Subcutaneous abdominal adipose tissue (tissue), 5 donors: Measurements from ENCODE around the gene PLEKHO2.

Experiments used
- H3K27ac ChIP-seq: one replicate; pipeline ENCODE4 v1.7.0; 2013; ENCODE audit warnings: low read depth, mild to moderate bottlenecking, inconsistent platforms, low read length, moderate library complexity
- H3K27me3 ChIP-seq, 5 donors: one replicate each; pipeline ENCODE4 v1.7.0; 2013; ENCODE audit warnings: low read length in 5 of 5, inconsistent platforms in 1 of 5; ENCODE audit not compliant: control insufficient read depth in 5 of 5, insufficient read depth in 4 of 5
- H3K36me3 ChIP-seq, 5 donors: one replicate each; pipeline ENCODE4 v1.7.0; 2013; ENCODE audit warnings: low read length in 5 of 5; ENCODE audit not compliant: control insufficient read depth in 5 of 5, insufficient read depth in 5 of 5
- H3K4me1 ChIP-seq, 5 donors: one replicate each; pipeline ENCODE4 v1.7.0; 2013; ENCODE audit warnings: low read length in 5 of 5, mild to moderate bottlenecking in 3 of 5, moderate library complexity in 1 of 5; ENCODE audit not compliant: control insufficient read depth in 5 of 5, insufficient read depth in 5 of 5
- H3K4me3 ChIP-seq, 5 donors: one replicate each; pipeline ENCODE4 v1.7.0; 2013; ENCODE audit warnings: low read length in 5 of 5, low read depth in 1 of 5
- H3K9ac ChIP-seq, 5 donors: one replicate each; pipeline ENCODE4 v1.7.0; 2013; ENCODE audit warnings: low read length in 5 of 5, mild to moderate bottlenecking in 4 of 5, moderate library complexity in 3 of 5
- H3K9me3 ChIP-seq, 5 donors: one replicate each; pipeline ENCODE4 v1.7.0; 2013; ENCODE audit warnings: low read length in 5 of 5; ENCODE audit not compliant: control insufficient read depth in 5 of 5
- donor health status: healthy.
- donor health status: healthy.
- donor health status: healthy.
- donor health status: healthy.
- donor health status: healthy.

The PLEKHO2 gene

DNA sequence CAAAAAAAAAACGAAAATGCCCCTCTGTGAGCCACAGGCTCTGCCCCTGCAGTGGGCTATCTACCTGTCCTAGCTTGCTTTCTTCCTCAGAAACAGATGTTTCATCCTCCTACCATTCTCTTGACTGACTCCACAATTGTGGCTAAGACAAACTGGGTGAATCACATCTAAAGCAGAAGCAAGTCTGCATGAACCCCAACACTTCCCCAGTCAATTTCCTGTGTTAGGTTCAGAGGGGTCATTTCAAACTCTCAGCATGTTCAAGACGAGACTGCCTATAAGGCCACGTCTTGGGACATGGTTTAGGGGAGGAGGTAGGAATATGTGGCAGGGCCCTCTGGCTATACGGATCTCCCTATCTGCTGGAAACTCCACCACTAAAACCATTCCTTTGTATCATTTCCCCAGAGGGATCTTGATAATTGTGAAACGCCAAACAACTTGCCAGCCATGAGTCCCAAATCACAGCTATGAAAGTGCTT, 41.4 kb downstream of the PLEKHO2 start:
- no peaks in the 10 kb centered on the region for H3K27me3 ChIP-seq
- H3K9ac ChIP-seq = peak overlapping the region; percentile 49 to 85 (median 77)
- H3K27ac ChIP-seq = peak overlapping the region; percentile 98
- H3K36me3 ChIP-seq = no peaks in the 10 kb centered on the region
- peaks cover 15 to 49% (median 40%) of the 10 kb centered on the region in 5 donors for H3K4me1 ChIP-seq
- H3K9me3 ChIP-seq = no peaks in the 10 kb centered on the region
- H3K4me3 ChIP-seq = peak overlapping the region in 1 of 5 donors; percentile 12

DNA sequence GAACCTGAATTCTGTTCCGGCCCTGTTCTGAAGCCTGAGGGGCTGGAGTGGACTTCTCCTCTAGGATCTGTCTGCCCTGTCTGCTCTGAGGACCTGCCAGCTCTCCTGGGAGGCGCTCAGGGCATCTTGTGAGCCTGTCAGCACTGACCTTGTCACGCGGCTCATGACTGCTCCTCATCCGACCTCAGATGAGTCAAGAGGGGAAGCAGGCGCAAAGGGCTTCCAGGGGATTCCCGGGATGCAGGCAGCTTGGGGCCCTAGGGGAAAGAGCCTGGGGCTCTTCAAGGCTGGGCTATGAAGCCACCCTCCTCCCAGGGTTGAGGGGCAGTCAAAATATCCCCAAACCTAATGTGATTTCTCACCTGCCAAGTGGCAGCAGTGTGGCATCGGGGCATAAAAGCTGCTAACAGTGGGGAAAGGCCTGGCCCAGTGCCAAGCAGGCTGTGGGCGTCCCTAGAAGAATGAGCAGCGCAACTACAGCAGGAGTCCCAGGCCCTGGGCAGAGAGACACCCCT, 42.3 kb downstream of the PLEKHO2 start:
- Histone ChIP-seq H3K27ac (peak overlapping the region; percentile 98), H3K9me3 (no peaks in the 10 kb centered on the region), H3K36me3 (no peaks in the 10 kb centered on the region), H3K4me3 (peak overlapping the region in 2 of 5 donors; percentile 12 to 39), H3K9ac (peak overlapping the region; percentile 49 to 85 (median 77)), H3K27me3 (no peaks in the 10 kb centered on the region), H3K4me1 (peaks cover 13 to 40% (median 35%) of the 10 kb centered on the region in 5 donors)

GRCh38 chr15:64884679-64885078, 43.0 kb downstream of the PLEKHO2 start:
- H3K4me1 ChIP-seq = peaks cover 13 to 40% (median 35%) of the 10 kb centered on the region in 5 donors
- H3K27me3 ChIP-seq = no peaks in the 10 kb centered on the region
- H3K4me3 ChIP-seq = no peak overlapping the region
- peak overlapping the region in 3 of 5 donors; percentile 45 to 82 (median 64) for H3K9ac ChIP-seq
- no peaks in the 10 kb centered on the region for H3K36me3 ChIP-seq
- peak overlapping the region; percentile 98 for H3K27ac ChIP-seq
- H3K9me3 ChIP-seq = no peaks in the 10 kb centered on the region

GRCh38 chr15:64888336-64888735, 46.6 kb downstream of the PLEKHO2 start:
- Histone ChIP-seq H3K27me3 (no peaks in the 10 kb centered on the region), H3K9me3 (no peaks in the 10 kb centered on the region), H3K9ac (no peak overlapping the region), H3K4me3 (no peak overlapping the region), H3K36me3 (no peaks in the 10 kb centered on the region), H3K27ac (no peak overlapping the region), H3K4me1 (peaks cover 8 to 34% (median 27%) of the 10 kb centered on the region in 5 donors)

DNA sequence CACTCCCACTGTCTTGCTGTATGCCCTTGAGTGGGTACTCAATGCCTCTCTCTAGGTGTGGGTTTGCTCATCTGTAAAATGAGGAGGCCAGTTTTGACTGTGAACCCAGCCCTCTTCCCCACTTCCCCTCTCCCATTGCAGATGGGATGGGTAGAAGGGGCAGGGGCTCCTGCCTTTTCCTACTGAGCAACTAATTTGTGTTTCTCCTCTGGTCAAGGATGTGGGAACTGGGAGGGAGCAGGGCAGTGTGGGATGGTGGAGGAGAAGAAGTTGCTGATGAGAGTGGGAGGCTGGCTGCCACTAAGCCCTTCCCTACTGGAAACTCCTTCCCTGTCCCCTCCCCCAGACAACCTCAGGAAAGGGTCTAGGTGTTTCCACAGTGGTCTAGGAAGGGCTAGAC, 49.8 kb downstream of the PLEKHO2 start:
- no peak overlapping the region for H3K4me3 ChIP-seq

DNA sequence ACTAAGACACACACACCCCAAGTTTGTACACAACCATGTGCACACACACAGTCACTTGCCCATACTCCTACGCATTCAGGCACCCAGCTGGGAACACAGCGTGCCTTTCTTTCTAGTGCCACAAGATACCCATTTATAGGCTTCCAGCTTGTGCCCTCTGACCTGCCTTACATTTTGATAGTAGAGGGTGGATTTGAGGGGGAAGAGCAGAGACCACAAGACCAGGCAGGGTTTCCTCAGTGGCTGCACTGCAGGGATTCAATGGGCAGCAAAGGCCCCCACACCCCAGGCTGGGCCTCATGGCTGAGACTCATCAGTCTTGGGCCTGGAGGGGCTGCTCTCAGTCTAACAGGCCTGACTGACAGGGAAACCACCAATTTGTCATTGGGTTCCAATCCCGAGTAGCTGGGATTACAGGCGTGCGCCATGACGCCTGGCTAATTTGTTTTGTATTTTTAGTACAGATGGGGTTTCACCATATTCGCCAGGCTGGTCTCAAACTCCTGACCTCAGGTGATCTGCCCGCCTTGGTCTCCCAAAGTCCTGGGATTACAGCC, 51.2 kb downstream of the PLEKHO2 start:
- Histone ChIP-seq H3K36me3 (no peaks in the 10 kb centered on the region), H3K4me1 (peaks cover 20 to 67% (median 58%) of the 10 kb centered on the region in 5 donors), H3K9me3 (no peaks in the 10 kb centered on the region), H3K27me3 (no peaks in the 10 kb centered on the region), H3K9ac (peak overlapping the region in 3 of 5 donors; percentile 6 to 76 (median 35)), H3K27ac (peak overlapping the region; percentile 93), H3K4me3 (peak overlapping the region in 3 of 5 donors; percentile 29 to 59 (median 56))

More for the DNA sequence above, 49.8 kb downstream of the PLEKHO2 start:
- Histone ChIP-seq H3K36me3 (no peaks in the 10 kb centered on the region), H3K9ac (no peak overlapping the region), H3K27ac (no peak overlapping the region), H3K4me1 (peaks cover 12 to 53% (median 45%) of the 10 kb centered on the region in 5 donors), H3K27me3 (no peaks in the 10 kb centered on the region), H3K9me3 (no peaks in the 10 kb centered on the region)

GRCh38 chr15:64893481-64894394, 52.0 kb downstream of the PLEKHO2 start:
- Histone ChIP-seq H3K27ac (peak overlapping the region; percentile 93), H3K9me3 (no peaks in the 10 kb centered on the region), H3K27me3 (no peaks in the 10 kb centered on the region), H3K4me3 (peak overlapping the region; percentile 19 to 59 (median 43)), H3K4me1 (peaks cover 25 to 75% (median 66%) of the 10 kb centered on the region in 5 donors), H3K9ac (peak overlapping the region; percentile 47 to 76 (median 69)), H3K36me3 (no peaks in the 10 kb centered on the region)

DNA sequence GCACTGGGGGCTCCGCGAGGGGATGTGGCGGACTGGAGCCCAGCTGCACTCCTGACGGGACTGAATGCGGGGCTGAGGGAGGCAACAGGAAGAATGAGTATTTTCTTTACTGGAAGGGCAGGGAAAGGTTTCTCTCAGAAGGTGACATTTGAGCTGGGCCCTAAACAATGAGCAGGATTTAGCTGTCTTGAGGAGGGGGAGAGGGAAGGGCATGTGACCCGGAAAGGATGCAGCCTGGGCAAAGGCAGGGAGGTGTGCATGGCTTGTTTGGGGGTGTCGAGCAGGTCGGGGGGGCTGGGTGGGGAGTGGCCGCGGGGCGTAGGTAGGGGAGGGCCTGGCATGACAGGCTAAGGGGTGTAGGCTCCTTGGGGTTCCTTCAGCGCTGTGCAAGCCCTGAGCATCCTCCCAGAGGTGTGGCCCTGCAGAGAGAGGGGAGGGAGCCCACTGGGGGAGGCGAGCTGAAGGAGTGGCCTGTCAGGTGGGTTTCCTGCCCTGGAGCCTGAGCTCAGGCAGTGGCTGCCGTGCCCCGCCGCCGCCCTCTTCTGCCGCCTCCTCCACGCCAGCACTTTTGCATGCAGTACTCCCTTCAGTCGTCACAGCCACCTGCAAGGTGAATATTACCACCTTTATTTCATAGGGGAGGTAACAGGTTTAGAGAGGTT, 52.8 kb downstream of the PLEKHO2 start:
- Histone ChIP-seq H3K9ac (peak overlapping the region; percentile 56 to 77 (median 69)), H3K4me3 (peak overlapping the region in 4 of 5 donors; percentile 19 to 59 (median 50)), H3K4me1 (peaks cover 25 to 82% (median 73%) of the 10 kb centered on the region in 5 donors), H3K27ac (peak overlapping the region; percentile 93), H3K36me3 (no peaks in the 10 kb centered on the region), H3K27me3 (no peaks in the 10 kb centered on the region), H3K9me3 (no peaks in the 10 kb centered on the region)

- Histone ChIP-seq H3K4me3 (peak overlapping the region; percentile 8 to 61 (median 44)), H3K36me3 (no peaks in the 10 kb centered on the region), H3K27me3 (no peaks in the 10 kb centered on the region), H3K9me3 (no peaks in the 10 kb centered on the region), H3K4me1 (peaks cover 25 to 82% (median 73%) of the 10 kb centered on the region in 5 donors), H3K9ac (peak overlapping the region; percentile 41 to 94 (median 65)), H3K27ac (peak overlapping the region; percentile 93)
Observed at GRCh38 chr15:64895285-64896065, 53.8 kb downstream of the PLEKHO2 start.
